Effector CD8-positive, alpha-beta T cell (primary cell): Measurements from ENCODE around the gene CHST11.
A peak's percentile ranks its signal among the peaks of the same experiment; 100 is the strongest.

Source experiments
- DNase-seq: peaks from one replicate; lab custom pipeline; 2025; lab: John Stamatoyannopoulos, UW

Gene CHST11

DNA sequence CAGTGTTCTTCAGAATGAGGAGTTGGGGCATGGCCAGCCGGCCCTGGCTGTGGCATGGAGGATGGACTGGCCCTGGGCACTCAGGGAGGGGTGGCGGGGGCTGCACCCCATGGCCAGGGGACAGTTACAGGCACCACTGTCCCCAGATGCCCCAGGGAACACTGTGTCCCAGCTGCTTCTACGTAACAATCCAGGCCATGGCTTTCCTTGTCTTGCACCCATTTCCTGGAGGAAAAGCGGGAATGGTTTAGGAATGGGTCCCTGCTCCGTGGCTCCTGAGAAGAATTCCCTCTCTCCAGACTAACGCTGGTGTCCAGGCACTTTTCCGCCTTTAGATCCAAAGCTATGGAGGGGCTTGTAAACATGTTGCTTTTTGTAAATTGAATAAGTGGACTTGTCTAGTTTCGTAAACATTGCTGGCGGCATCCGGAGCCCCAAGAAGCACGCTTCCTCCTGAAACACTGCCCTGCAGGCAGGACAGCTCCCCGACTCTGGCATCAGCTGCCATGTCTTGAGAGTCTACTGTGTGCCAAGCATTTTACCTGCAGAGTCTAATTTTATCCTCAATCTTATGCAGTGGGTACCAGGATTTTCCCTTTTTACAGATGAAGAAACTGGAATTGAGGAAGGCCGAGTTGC, 263.1 kb downstream of the CHST11 start:
- DNase-seq = no peak

DNA sequence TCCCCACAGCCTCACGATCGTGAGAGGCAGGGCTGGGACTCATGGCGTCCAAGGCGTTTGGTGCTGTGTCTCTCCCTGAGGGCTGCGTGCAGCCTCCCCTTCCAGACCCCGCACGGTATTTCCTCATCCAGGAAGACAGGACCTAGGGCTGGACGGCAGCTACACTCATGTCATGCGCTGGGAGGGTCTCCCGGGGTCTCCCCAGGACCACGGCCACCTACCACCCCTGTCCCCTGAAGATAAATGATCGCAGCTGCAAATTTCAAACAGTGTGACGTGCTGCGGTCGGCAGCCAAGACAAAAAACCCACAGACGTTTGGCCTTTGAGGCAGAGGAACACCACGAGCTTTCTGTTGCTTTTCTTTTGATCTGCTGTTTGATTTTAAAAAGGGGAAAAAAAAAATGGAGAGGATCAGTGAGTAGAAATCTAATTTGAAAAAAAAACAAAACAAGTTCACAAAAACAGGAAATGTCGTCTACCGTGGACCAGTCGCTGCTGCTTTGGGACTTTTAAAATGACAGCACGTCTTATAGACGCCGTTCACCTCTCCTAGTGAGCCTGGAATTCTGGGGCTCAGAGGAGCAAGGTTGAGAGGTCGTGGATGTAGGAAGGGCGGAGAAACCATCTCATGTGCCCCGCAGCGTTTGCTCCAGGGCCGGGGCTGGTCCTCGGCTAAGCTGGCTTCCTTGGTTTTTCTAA, 263.7 kb downstream of the CHST11 start:
- peak; percentile 50 for DNase-seq

DNA sequence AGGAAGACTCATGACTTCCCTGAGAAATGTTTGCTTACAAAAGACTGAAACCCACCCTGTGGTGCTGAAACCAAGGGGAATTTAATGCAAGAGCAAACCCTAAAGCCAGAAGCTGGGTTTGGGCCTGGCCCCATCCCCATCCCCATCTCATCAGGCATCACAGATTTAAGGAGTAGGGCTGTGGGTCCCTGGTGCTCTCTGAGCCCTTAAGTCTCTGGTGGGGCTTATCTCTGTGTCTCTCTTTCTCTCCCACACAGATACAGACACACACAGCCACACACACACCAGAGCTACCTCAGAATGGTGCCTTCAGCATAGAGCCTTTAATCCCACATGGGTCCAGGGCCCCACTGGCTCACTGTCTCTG, 264.3 kb downstream of the CHST11 start:
- DNase-seq = no peak

GRCh38 chr12:104721936-104722335, 265.2 kb downstream of the CHST11 start:
- no peak for DNase-seq

DNA sequence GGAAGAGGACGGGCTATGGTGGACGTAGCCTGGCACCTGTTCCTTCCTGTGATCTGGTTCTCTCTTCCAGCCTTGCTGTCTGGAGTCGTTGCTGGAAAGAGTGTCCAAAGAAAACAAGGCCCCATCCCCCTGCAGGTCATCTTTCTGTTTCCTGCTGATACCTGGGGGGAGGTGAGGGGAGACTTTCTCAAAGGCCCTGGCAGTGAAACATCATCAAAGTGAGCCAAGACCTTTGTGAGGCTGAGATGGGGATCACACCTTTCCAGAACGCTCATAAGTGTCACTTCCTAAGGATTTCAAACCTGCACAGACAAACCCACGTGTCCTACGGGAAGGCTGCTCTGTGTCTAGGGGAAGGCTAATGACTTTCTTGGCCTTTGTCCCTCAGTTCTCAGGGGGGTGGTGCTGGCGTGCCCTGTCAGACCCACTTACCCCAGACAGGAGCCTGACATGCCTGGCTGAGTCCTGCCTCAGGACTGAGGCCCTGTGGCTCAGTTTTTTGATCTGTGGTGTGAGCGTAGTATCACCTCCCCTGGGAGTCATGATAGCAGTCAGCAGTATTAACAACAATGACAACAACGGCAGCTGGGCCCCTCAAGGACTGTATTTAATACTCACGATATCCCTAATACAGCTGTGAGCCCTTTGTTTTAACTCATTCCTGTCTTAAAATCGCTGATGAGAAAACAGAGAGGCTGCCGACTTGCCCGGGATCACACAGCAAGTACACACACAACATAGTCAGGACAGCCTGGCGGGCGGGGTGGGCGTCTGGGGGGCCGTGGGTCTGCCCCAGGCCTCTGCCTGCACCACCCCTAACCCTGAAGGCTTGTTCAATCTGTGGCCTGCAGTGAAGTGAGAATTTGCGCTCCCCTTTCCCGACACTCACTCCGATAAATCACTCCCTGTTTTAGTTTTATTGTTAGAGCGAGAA, 266.1 kb downstream of the CHST11 start:
- no peak for DNase-seq

DNA sequence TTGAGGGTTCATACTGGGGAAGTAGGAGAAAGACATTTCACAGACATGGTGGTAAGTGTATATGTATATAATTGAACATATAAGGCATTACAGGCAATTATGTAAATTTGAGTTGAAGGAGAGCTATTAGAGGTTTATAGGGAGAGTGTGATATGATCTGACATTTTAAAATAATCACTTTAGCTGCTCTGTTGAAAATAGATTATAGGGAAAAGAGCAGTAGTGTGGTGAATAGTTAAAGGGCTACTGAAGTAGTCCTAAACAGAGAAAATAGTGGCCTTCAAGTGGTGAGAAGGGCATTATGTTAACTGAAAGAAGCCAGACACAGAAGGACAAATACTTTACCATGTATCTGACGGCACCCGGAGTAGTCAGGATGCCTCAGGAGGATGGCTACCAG, 267.1 kb downstream of the CHST11 start:
- DNase-seq = no peak

DNA sequence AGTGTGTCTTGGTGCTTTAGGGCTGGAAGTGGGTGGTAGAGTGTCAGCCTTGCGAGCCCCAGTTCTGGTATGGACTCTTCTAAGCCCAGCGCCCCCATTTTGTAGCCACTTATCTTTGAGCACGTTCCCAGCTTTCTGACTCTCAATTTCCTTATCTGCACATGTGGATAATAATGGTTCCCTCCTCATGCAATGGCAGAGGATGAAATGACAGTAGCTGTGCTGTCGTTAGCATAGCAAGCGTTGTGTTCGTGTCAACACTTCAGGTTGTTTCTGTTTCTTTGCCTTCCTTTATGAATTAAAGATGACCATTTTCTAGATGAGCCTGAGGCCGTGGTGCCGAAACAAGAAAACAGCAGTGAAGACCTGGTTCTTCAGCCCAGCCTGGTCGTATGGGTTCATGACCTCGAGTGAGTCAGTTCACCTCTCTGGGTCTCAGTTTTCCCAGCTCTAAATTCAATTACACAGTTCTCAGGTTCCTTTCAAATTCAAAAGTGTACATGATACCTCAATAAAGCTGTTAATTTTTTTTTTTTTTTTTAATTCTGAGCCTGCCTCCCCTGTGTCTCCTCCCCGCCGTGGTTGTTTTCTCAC, 268.3 kb downstream of the CHST11 start:
- DNase-seq = no peak

GRCh38 chr12:104725610-104726009, 268.9 kb downstream of the CHST11 start:
- no peak for DNase-seq

- no peak for DNase-seq
Observed at GRCh38 chr12:104727726-104728465, 271.1 kb downstream of the CHST11 start.

GRCh38 chr12:104729091-104729490, 272.3 kb downstream of the CHST11 start:
- DNase-seq = no peak

GRCh38 chr12:104729610-104730446, 273.1 kb downstream of the CHST11 start:
- no peak for DNase-seq

- no peak for DNase-seq
Observed at GRCh38 chr12:104730763-104731162, 274.0 kb downstream of the CHST11 start.

DNA sequence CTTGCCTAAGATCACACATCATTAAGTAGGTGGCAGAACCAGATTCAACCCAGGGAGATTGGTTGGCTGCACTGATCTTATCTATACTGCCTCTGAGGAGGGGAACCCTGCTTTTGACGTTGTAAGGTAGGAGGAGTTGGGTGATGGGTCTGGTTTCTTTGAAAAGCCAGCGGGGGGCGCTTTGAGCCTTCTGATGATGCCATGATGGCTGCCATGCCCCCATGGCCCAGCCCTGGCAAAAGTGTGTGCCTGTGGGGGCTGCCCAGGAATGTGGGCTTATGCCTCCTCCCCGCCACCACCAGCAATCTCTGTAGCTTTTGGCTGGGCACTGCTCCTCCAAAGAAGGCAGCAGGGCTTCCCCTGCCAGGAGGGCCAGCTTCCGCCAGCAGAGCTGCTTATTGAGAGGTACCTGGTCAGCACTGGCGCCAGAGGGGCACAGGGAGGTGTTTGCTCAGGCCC, 277.0 kb downstream of the CHST11 start:
- DNase-seq = no peak

GRCh38 chr12:104734541-104735095, 277.9 kb downstream of the CHST11 start:
- no peak for DNase-seq

DNA sequence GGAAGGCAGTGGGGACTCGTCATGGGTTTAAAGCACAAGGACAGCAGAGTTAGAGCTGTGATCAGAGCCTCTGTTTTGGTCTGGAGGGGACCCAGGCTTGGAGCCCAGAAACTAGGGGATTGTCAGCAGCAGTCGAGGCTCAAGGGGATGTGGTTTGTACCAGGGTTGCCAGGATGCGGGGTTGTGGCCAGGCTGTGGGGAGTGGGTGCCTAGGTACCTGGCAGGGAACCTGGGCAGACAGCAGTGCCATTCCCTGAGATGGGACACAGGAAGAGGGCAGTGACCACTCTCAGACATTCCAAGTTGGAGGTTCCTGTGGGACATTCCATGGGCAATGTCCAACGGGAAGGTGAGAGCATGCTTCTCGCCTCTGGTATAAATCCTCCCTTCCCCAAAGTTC, 279.1 kb downstream of the CHST11 start:
- no peak for DNase-seq

DNA sequence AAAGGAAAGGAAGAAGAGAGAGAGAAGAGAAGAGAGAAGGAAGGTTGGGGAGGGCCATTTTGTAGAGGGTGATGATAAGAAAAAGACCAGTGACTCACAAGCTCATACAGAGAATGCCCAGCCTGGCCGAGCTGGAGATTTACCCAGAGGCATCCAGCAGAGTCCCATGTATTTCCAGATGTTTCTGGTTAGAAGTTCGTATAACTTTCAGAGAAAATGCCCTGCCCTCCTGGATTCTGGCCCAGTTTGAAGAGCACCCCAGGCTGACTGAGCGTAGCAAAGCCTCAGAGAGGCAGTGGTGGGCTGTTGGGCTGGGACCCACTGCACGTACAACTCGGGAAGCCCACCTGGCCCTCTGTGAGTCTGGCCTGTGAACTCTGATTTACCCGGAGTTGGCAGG, 279.6 kb downstream of the CHST11 start:
- DNase-seq = no peak

GRCh38 chr12:104737113-104737512, 280.4 kb downstream of the CHST11 start:
- no peak for DNase-seq

DNA sequence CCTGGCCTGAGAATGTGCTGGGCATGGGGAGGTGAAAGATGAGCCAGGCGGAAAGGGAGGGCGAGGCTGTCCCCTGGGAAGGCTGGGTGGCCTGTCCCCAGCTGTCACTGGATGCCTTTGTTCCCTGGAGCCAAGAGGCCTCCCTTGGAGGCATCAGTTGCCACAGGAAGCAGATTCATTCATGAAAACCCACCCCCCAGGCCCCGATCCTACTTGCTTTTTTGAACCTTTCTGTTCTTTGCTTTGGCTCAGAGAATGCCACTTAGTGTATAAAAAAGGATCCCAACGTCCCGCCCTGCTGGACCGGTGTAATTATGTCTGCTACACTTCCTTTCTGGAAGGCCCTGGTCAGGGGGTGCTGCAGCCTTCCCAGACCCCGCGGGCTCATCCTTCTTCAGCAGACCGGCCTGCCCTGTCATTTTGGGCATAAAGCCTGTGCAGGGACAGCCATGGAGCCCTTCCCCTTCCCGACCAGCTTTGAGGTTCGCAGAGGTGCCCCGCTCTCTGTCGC, 281.1 kb downstream of the CHST11 start:
- no peak for DNase-seq

- DNase-seq = no peak
Observed at GRCh38 chr12:104738331-104738730, 281.6 kb downstream of the CHST11 start.
